Endodermal cell (in vitro differentiated cells): ENCODE measurements around the gene DLG3. TPM values are rescaled to one million over a fixed set of nuclear protein-coding genes. Genes with fewer than 3 reads are reported as not detected.

Experiments used
- DNase-seq: peaks from one replicate; pipeline ENCODE4 v3.0.0-alpha.2; 2017
- H3K27ac ChIP-seq: 2 replicates; pipeline ENCODE4 v1.5.1; 2013; ENCODE audit warnings: mild to moderate bottlenecking, low read depth, low read length, moderate library complexity
- H3K27me3 ChIP-seq: 2 replicates; pipeline ENCODE4 v1.6.1; 2013; ENCODE audit warnings: mild to moderate bottlenecking, low read length, moderate library complexity; ENCODE audit not compliant: insufficient read depth, control insufficient read depth, poor library complexity, severe bottlenecking
- H3K36me3 ChIP-seq: 2 replicates; pipeline ENCODE4 v1.7.0; 2013; ENCODE audit warnings: mild to moderate bottlenecking, low read length, moderate library complexity; ENCODE audit not compliant: control insufficient read depth, insufficient read depth
- H3K4me1 ChIP-seq: one replicate; pipeline ENCODE4 v1.7.0; 2013; ENCODE audit warnings: low read length; ENCODE audit not compliant: control insufficient read depth, insufficient read depth
- H3K4me3 ChIP-seq: 2 replicates; pipeline ENCODE4 v1.5.1; 2013; ENCODE audit warnings: mild to moderate bottlenecking, low read length, moderate library complexity
- H3K9ac ChIP-seq: 2 replicates; pipeline ENCODE4 v1.6.1; 2013; ENCODE audit warnings: mild to moderate bottlenecking, low read length, moderate library complexity; ENCODE audit not compliant: poor library complexity, severe bottlenecking; ENCODE audit errors: extremely low read depth
- H3K9me3 ChIP-seq: 2 replicates; pipeline ENCODE4 v1.6.1; 2013; ENCODE audit warnings: mild to moderate bottlenecking, low read length, moderate library complexity; ENCODE audit not compliant: control insufficient read depth
- H3K27ac Mint-ChIP-seq: 2 replicates; pipeline ENCODE4 v1.8.0; 2020; ENCODE audit warnings: mixed read lengths
- H3K27me3 Mint-ChIP-seq: 2 replicates; pipeline ENCODE4 v1.8.0; 2021; ENCODE audit warnings: mild to moderate bottlenecking, mixed read lengths; ENCODE audit not compliant: insufficient read depth
- H3K36me3 Mint-ChIP-seq: 2 replicates; pipeline ENCODE4 v1.8.0; 2020; ENCODE audit warnings: low read depth, mixed read lengths
- H3K4me1 Mint-ChIP-seq: 2 replicates; pipeline ENCODE4 v1.8.0; 2020; ENCODE audit warnings: mixed read lengths
- H3K4me3 Mint-ChIP-seq: 2 replicates; pipeline ENCODE4 v1.8.0; 2020; ENCODE audit warnings: mild to moderate bottlenecking, moderate library complexity, mixed read lengths
- H3K9me3 Mint-ChIP-seq: 2 replicates; pipeline ENCODE4 v1.8.0; 2020; ENCODE audit warnings: mild to moderate bottlenecking, mixed read lengths
- CTCF ChIP-seq: fragments of 200-600 bp; sonication (generic); conservative IDR thresholded peaks from 2 replicates; pipeline ENCODE4 v1.5.0; 2021; ENCODE audit warnings: antibody characterized with exemption, mild to moderate bottlenecking
- WGBS, 2 experiments: methylation state at CpG; one replicate each; pipeline versions ENCODE4 v1.1.5 to v1.1.7; 2013; ENCODE audit warnings: missing lambda C conversion rate in 2 of 2, mixed read lengths in 1 of 2; ENCODE audit not compliant: insufficient coverage in 1 of 2, insufficient read length in 1 of 2; 5-methylcytosine and 5-hydroxymethylcytosine counted together
- total RNA-seq, 2 donors: library from RNA; stranded (reverse); fragmentation: NEBNext Ultra II Directional in 1 of 2; extraction: Animal tissue kit (Norgen Biotek cat#: 25700) in 1 of 2; gene quantifications; 2 replicates in 1 of 2; 3 replicates in 1 of 2; pipeline ENCODE4 v1.2.1, GENCODE V29; 2021

DLG3 gene
- total RNA-seq, 2 donors from 2014 or later = 53.9 to 59.4 TPM

- H3K27ac ChIP-seq = no peak overlapping the region
- H3K9ac ChIP-seq = no peak overlapping the region
- H3K27me3 ChIP-seq = no peaks in the 10 kb centered on the region
- Mint-ChIP-seq H3K27me3 (no peaks in the 10 kb centered on the region), H3K36me3 (peaks cover 23% of the 10 kb centered on the region), H3K9me3 (peaks cover 36% of the 10 kb centered on the region), H3K27ac (no peak overlapping the region), H3K4me1 (no peaks in the 10 kb centered on the region), H3K4me3 (no peak overlapping the region)
- peaks cover 11% of the 10 kb centered on the region for H3K36me3 ChIP-seq
- WGBS, 2 experiments = 97% methylated on average over 2 of the region's 3 CpGs; no CpG with 5 or more reads in 1 of the 2 experiments
- TF ChIP-seq CTCF = no peak
- no peaks in the 10 kb centered on the region for H3K9me3 ChIP-seq
- DNase-seq = no peak
- H3K4me3 ChIP-seq = no peak overlapping the region
- H3K4me1 ChIP-seq = no peaks in the 10 kb centered on the region
These were observed 33.2 kb upstream of the DLG3 start for GRCh38 chrX:70411475-70411874.

- H3K27ac ChIP-seq = peak overlapping the region; percentile 60
- Mint-ChIP-seq H3K4me1 (peaks cover 9% of the 10 kb centered on the region), H3K36me3 (peaks cover 20% of the 10 kb centered on the region), H3K27ac (peak overlapping the region; percentile 71), H3K9me3 (peaks cover 45% of the 10 kb centered on the region), H3K4me3 (no peak overlapping the region), H3K27me3 (peaks cover 3% of the 10 kb centered on the region)
- peak; percentile 67 for DNase-seq
- no peaks in the 10 kb centered on the region for H3K27me3 ChIP-seq
- H3K36me3 ChIP-seq = peaks cover 11% of the 10 kb centered on the region
- peaks cover 2% of the 10 kb centered on the region for H3K4me1 ChIP-seq
- H3K9ac ChIP-seq = no peak overlapping the region
- no peaks in the 10 kb centered on the region for H3K9me3 ChIP-seq
- WGBS, 2 experiments = 30% methylated on average over 2 of the region's 2 CpGs; no CpG with 5 or more reads in 1 of the 2 experiments
- H3K4me3 ChIP-seq = no peak overlapping the region
- no peak for TF ChIP-seq CTCF
These were observed 23.0 kb upstream of the DLG3 start for GRCh38 chrX:70421618-70422017.

- Histone ChIP-seq H3K4me1 (peaks cover 2% of the 10 kb centered on the region), H3K9ac (no peak within 1 kb of the TSS), H3K27me3 (no peaks in the 10 kb centered on the region), H3K4me3 (no peak within 1 kb of the TSS), H3K27ac (peak within 1 kb of the TSS; percentile 78), H3K36me3 (peaks cover 11% of the 10 kb centered on the region), H3K9me3 (no peaks in the 10 kb centered on the region)
- DNase-seq = peak; percentile 90
- WGBS, 2 experiments = 10% methylated on average over 8 of the region's 11 CpGs; no CpG with 5 or more reads in 1 of the 2 experiments
- Mint-ChIP-seq H3K4me3 (peak within 1 kb of the TSS; percentile 39), H3K4me1 (peaks cover 9% of the 10 kb centered on the region), H3K27ac (peak within 1 kb of the TSS; percentile 15), H3K9me3 (peaks cover 44% of the 10 kb centered on the region), H3K36me3 (peaks cover 20% of the 10 kb centered on the region), H3K27me3 (peaks cover 3% of the 10 kb centered on the region)
- TF ChIP-seq CTCF = peak; percentile 64
These were observed 21.7 kb upstream of the DLG3 start, which contains the start of gene GDPD2 for GRCh38 chrX:70422851-70423341. GDPD2 (plus strand) TSS chrX:70423314; CDS start chrX:70424985, 1,671 bp downstream.
